OCI-LY7 (cell line): ENCODE measurements around the gene NAALADL2. TPM values are rescaled to one million over a fixed set of nuclear protein-coding genes. Genes with fewer than 3 reads are reported as not detected.

Source experiments
- BruUV-seq: library from RNA; stranded (reverse); fragments of 400-500 nt; replicated peaks from 2 replicates; lab custom pipeline; 2021; lab: Mats Ljungman, UMichigan
- CTCF ChIA-PET: fragments of 300-600 bp; sonication (Branson Sonifier 250); formaldehyde crosslinking; loops from one replicate; lab custom pipeline; 2022; ENCODE audit warnings: antibody characterized with exemption; ENCODE audit not compliant: unreplicated experiment; lab: Charles Lee
- POLR2A ChIA-PET: fragments of 300-600 bp; sonication (Branson Sonifier 250); formaldehyde crosslinking; loops from one replicate; lab custom pipeline; 2022; ENCODE audit warnings: antibody characterized with exemption; lab: Charles Lee
- DNase-seq: peaks from one replicate; pipeline ENCODE4 v3.0.0-alpha.2; 2015; ENCODE audit warnings: low spot score
- H2AFZ ChIP-seq: fragments of 200-600 bp; sonication (generic), shearing (Covaris generic); 2 replicates; pipeline ENCODE4 v1.6.1; 2014; ENCODE audit warnings: mild to moderate bottlenecking, antibody characterized with exemption, low read length, moderate library complexity
- H3K27ac ChIP-seq: fragments of 200-600 bp; sonication (generic); 2 replicates; pipeline ENCODE4 v1.5.1; 2014; ENCODE audit warnings: mixed run types, low read depth, mild to moderate bottlenecking, moderate library complexity, low read length, inconsistent platforms; ENCODE audit not compliant: poor library complexity, severe bottlenecking
- H3K36me3 ChIP-seq: fragments of 200-600 bp; sonication (generic); 2 replicates; pipeline ENCODE4 v1.6.1; 2014; ENCODE audit warnings: mild to moderate bottlenecking, antibody characterized with exemption, low read length, moderate library complexity, mixed read lengths; ENCODE audit not compliant: insufficient read depth
- H3K4me1 ChIP-seq: fragments of 200-600 bp; sonication (generic); 2 replicates; pipeline ENCODE4 v1.5.1; 2014; ENCODE audit warnings: mild to moderate bottlenecking, low read length; ENCODE audit not compliant: insufficient read depth, poor library complexity, severe bottlenecking
- H3K4me2 ChIP-seq: fragments of 200-600 bp; sonication (generic); 2 replicates; pipeline ENCODE4 v1.6.1; 2014; ENCODE audit warnings: mild to moderate bottlenecking, low read length
- H3K4me3 ChIP-seq: fragments of 200-600 bp; sonication (generic); 2 replicates; pipeline ENCODE4 v1.5.1; 2014; ENCODE audit warnings: mild to moderate bottlenecking, low read depth, low read length; ENCODE audit not compliant: poor library complexity, severe bottlenecking
- H3K79me2 ChIP-seq: fragments of 200-600 bp; sonication (generic); 2 replicates; pipeline ENCODE4 v1.6.1; 2016; ENCODE audit warnings: low read depth, mild to moderate bottlenecking, low read length, moderate library complexity, mixed read lengths; ENCODE audit not compliant: insufficient read depth
- H3K9me2 ChIP-seq: fragments of 200-600 bp; sonication (generic); 2 replicates; pipeline ENCODE4 v1.6.1; 2016; ENCODE audit warnings: mild to moderate bottlenecking, low read length, mixed read lengths; ENCODE audit not compliant: insufficient read depth
- H3K9me3 ChIP-seq: fragments of 200-600 bp; sonication (generic); 2 replicates; pipeline ENCODE4 v1.6.1; 2014; ENCODE audit warnings: mild to moderate bottlenecking, mixed run types, low read length, mixed read lengths
- H4K20me1 ChIP-seq: fragments of 200-600 bp; sonication (generic); 2 replicates; pipeline ENCODE4 v1.6.1; 2014; ENCODE audit warnings: mild to moderate bottlenecking, antibody characterized with exemption, low read length, moderate library complexity, mixed read lengths; ENCODE audit not compliant: insufficient read depth
- CTCF ChIP-seq: fragments of 200-600 bp; sonication (generic); conservative IDR thresholded peaks from 2 replicates; pipeline ENCODE4 v1.5.1; 2014; ENCODE audit warnings: mild to moderate bottlenecking, antibody characterized with exemption, low read length, moderate library complexity, mixed read lengths
- EZH2phosphoT487 ChIP-seq: fragments of 200-600 bp; sonication (generic); IDR thresholded peaks from 2 replicates; pipeline ENCODE4 v1.6.1; 2018; ENCODE audit warnings: low read depth, borderline replicate concordance, mild to moderate bottlenecking, mixed run types, antibody characterized with exemption, low read length, moderate library complexity, mixed read lengths
- intact Hi-C: fragments of 100-400 bp; cut with micrococcal nuclease; formaldehyde crosslinking; loops from one replicate; pipeline ENCODE4 v1.10.0; 2022; ENCODE audit not compliant: unreplicated experiment
- total RNA-seq, 2 experiments: library from RNA; depleted of rRNA in 1 of 2; stranded (reverse); fragments of >200 nt in 1 of 2; shearing (Covaris generic) in 1 of 2; gene quantifications; 2 replicates each; pipeline ENCODE4 v1.2.3, GENCODE V29; 2014 to 2022

NAALADL2 gene
- total RNA-seq, 2 experiments from 2014 or later: 0.25 to 0.70 TPM

- Histone ChIP-seq H4K20me1 (no peaks in the 10 kb centered on the region), H3K4me1 (no peaks in the 10 kb centered on the region), H3K36me3 (no peaks in the 10 kb centered on the region), H3K27ac (no peak overlapping the region), H3K4me3 (no peak overlapping the region), H2AFZ (no peak overlapping the region), H3K9me3 (no peaks in the 10 kb centered on the region), H3K9me2 (no peaks in the 10 kb centered on the region), H3K79me2 (no peaks in the 10 kb centered on the region), H3K4me2 (no peak overlapping the region)
- no peak for DNase-seq
- TF ChIP-seq CTCF (no peak), EZH2phosphoT487 (no peak)
- no TSS peak for BruUV-seq
- POLR2A ChIA-PET: interaction anchor here (0.6 kb wide), 2 partner anchors 140 to 320 kb away, joined by 3 read pairs; no protein-coding TSS in a partner anchor
- intact Hi-C loops: no loop called here
- CTCF ChIA-PET: no interaction called here
These were observed 904.8 kb downstream of the NAALADL2 start for GRCh38 chr3:175763948-175764347.

GRCh38 chr3:175764722-175765121 lies 905.6 kb downstream of the NAALADL2 start:
- no peaks in the 10 kb centered on the region for H3K9me2 ChIP-seq
- no peak overlapping the region for H3K4me2 ChIP-seq
- H3K4me3 ChIP-seq: no peak overlapping the region
- no peaks in the 10 kb centered on the region for H3K36me3 ChIP-seq
- H2AFZ ChIP-seq: no peak overlapping the region
- DNase-seq: no peak
- H3K27ac ChIP-seq: no peak overlapping the region
- no TSS peak for BruUV-seq
- H3K79me2 ChIP-seq: no peaks in the 10 kb centered on the region
- H4K20me1 ChIP-seq: no peaks in the 10 kb centered on the region
- ChIA-PET POLR2A (interaction anchor here (0.6 kb wide), 1 partner anchor 141 kb away, joined by 3 read pairs; no protein-coding TSS in a partner anchor), CTCF (no interaction called here)
- H3K9me3 ChIP-seq: no peaks in the 10 kb centered on the region
- intact Hi-C loops: no loop called here
- no peaks in the 10 kb centered on the region for H3K4me1 ChIP-seq
- TF ChIP-seq CTCF: no peak
- no peak for TF ChIP-seq EZH2phosphoT487

GRCh38 chr3:175770426-175770825 lies 911.3 kb downstream of the NAALADL2 start:
- TF ChIP-seq EZH2phosphoT487: no peak
- no peak for TF ChIP-seq CTCF
- Histone ChIP-seq H4K20me1 (no peaks in the 10 kb centered on the region), H2AFZ (no peak overlapping the region), H3K27ac (no peak overlapping the region), H3K4me2 (no peak overlapping the region), H3K9me3 (no peaks in the 10 kb centered on the region), H3K9me2 (no peaks in the 10 kb centered on the region), H3K4me1 (no peaks in the 10 kb centered on the region), H3K79me2 (no peaks in the 10 kb centered on the region), H3K4me3 (no peak overlapping the region), H3K36me3 (no peaks in the 10 kb centered on the region)
- POLR2A ChIA-PET: no interaction called here
- CTCF ChIA-PET: no interaction called here
- no TSS peak for BruUV-seq
- intact Hi-C loops: no loop called here
- no peak for DNase-seq
